Measurements from ENCODE around the gene NEK11.

NEK11 gene

DNA sequence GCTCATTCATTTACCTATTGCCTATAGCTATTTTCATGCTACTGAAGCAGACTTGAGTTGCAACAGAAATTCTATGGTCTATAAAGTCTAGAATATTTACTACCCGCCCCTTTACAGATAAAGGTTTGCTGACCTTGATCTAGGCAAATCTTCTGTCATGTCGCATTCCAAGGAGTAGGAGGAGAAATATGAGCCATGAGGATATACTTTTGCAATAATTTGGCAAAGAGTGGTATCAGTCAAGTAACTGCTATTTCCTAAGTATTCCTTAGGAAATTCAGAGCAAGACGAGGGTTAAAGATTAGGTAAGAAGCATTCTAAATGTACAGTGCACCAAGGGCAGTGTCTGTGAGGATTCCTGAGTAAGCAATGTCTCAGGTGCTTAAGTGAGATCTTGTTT, 233.8 kb downstream of the NEK11 start:
- H3K4me3 ChIP-seq (ENCODE audit: control insufficient read depth, low read depth, low read length) = no peak overlapping the region
- TF ChIP-seq, protein P1, sequence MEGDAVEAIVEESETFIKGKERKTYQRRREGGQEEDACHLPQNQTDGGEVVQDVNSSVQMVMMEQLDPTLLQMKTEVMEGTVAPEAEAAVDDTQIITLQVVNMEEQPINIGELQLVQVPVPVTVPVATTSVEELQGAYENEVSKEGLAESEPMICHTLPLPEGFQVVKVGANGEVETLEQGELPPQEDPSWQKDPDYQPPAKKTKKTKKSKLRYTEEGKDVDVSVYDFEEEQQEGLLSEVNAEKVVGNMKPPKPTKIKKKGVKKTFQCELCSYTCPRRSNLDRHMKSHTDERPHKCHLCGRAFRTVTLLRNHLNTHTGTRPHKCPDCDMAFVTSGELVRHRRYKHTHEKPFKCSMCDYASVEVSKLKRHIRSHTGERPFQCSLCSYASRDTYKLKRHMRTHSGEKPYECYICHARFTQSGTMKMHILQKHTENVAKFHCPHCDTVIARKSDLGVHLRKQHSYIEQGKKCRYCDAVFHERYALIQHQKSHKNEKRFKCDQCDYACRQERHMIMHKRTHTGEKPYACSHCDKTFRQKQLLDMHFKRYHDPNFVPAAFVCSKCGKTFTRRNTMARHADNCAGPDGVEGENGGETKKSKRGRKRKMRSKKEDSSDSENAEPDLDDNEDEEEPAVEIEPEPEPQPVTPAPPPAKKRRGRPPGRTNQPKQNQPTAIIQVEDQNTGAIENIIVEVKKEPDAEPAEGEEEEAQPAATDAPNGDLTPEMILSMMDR (IDR thresholded peaks at IDR 0.05; ENCODE audit: control insufficient read depth, insufficient read depth, low read depth, low read length, missing control alignments) = no peak
- DNase-seq (ENCODE audit: low read depth) = no peak

- DNase-seq (ENCODE audit: low read depth) = no peak
- no peak overlapping the region for H3K4me3 ChIP-seq (ENCODE audit: control insufficient read depth, low read depth, low read length)
- TF ChIP-seq, protein P1 (IDR thresholded peaks at IDR 0.05; ENCODE audit: control insufficient read depth, insufficient read depth, low read depth, low read length, missing control alignments) = no peak
Observed at GRCh38 chr3:131261104-131261503, 234.4 kb downstream of the NEK11 start.

DNA sequence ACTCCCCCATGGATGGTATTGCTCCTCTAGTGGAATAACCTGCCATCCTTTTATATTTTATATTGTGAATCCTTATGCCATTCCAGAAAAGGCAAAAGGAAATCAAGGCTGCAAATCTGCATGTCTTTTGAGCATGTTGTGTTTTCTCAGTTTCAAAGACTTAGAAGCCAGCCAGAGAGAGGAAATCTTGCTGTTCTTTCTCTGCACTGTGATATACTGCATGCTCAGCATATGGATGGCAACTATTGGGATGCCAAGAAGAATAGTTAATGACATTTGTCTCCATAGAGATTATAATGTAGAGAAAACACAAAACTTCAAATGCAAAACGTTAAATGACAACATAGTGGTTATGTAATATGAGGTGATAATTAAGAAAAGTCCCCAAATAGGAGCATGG, 248.9 kb downstream of the NEK11 start:
- TF ChIP-seq, protein P1 (IDR thresholded peaks at IDR 0.05; ENCODE audit: control insufficient read depth, insufficient read depth, low read depth, low read length, missing control alignments) = no peak
- H3K4me3 ChIP-seq (ENCODE audit: control insufficient read depth, low read depth, low read length) = no peak overlapping the region
- no peak for DNase-seq (ENCODE audit: low read depth)

GRCh38 chr3:131277836-131278497, 251.3 kb downstream of the NEK11 start:
- no peak for DNase-seq (ENCODE audit: low read depth)
- TF ChIP-seq, protein P1 (IDR thresholded peaks at IDR 0.05; ENCODE audit: control insufficient read depth, insufficient read depth, low read depth, low read length, missing control alignments) = no peak
- H3K4me3 ChIP-seq (ENCODE audit: control insufficient read depth, low read depth, low read length) = no peak overlapping the region

- TF ChIP-seq, protein P1 (IDR thresholded peaks at IDR 0.05; ENCODE audit: control insufficient read depth, insufficient read depth, low read depth, low read length, missing control alignments) = no peak
- H3K4me3 ChIP-seq (ENCODE audit: control insufficient read depth, low read depth, low read length) = no peak overlapping the region
- DNase-seq (ENCODE audit: low read depth) = no peak
Observed at GRCh38 chr3:131279577-131279976, 252.9 kb downstream of the NEK11 start.

DNA sequence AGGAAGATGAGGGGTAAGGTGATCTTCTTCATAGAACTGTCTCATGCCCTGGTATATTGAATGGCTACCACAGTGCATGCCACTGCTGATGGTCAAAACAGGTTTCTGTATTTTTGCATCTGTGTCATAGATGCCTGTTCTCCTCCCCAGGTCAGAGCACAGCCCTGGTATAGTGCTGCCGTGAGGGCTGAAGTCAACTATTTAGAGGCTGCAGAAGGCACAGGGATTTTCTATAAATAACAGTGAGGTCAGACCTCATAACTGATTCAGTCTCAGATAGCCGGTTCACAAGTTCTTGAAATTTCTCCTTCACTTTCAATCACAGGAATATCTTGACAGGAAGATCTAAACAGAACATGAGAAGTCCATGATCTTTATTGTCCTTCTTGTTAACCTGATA, 255.7 kb downstream of the NEK11 start:
- no peak for DNase-seq (ENCODE audit: low read depth)
- H3K4me3 ChIP-seq (ENCODE audit: control insufficient read depth, low read depth, low read length) = no peak overlapping the region
- TF ChIP-seq, protein P1 (IDR thresholded peaks at IDR 0.05; ENCODE audit: control insufficient read depth, insufficient read depth, low read depth, low read length, missing control alignments) = no peak

Measured in AG09309 (cell line).